ENCODE measurements around the gene FBXL5.
"Not testable (repeated sequence)": the region's sequence is repeated elsewhere in the genome, so short reads cannot be mapped to it uniquely, and the experiment has no call there.

The FBXL5 gene

GRCh38 chr4:15649914-15650545 lies 5.1 kb downstream of the FBXL5 start:
- peak; percentile 62 for DNase-seq (ENCODE audit: low read depth, low spot score)

GRCh38 chr4:15648600-15648999 lies 6.6 kb downstream of the FBXL5 start:
- no peak for DNase-seq (ENCODE audit: low read depth, low spot score)

GRCh38 chr4:15638418-15638817 lies 16.7 kb downstream of the FBXL5 start:
- DNase-seq (ENCODE audit: low read depth, low spot score), result no peak

- no peak for DNase-seq (ENCODE audit: low read depth, low spot score)
These were observed 18.3 kb downstream of the FBXL5 start for GRCh38 chr4:15636818-15637217.

- DNase-seq (ENCODE audit: low read depth, low spot score), result not testable (repeated sequence)
These were observed 37.8 kb downstream of the FBXL5 start for GRCh38 chr4:15617407-15617806.

GRCh38 chr4:15614891-15615290 lies 40.3 kb downstream of the FBXL5 start:
- DNase-seq (ENCODE audit: low read depth, low spot score), result not testable (repeated sequence)

- no peak for DNase-seq (ENCODE audit: low read depth, low spot score)
These were observed 43.0 kb downstream of the FBXL5 start for GRCh38 chr4:15612136-15612535.

GRCh38 chr4:15610855-15611254 lies 44.3 kb downstream of the FBXL5 start:
- no peak for DNase-seq (ENCODE audit: low read depth, low spot score)

GRCh38 chr4:15605537-15605936 lies 49.6 kb downstream of the FBXL5 start:
- no peak for DNase-seq (ENCODE audit: low read depth, low spot score)

- DNase-seq (ENCODE audit: low read depth, low spot score), result no peak
These were observed 53.3 kb downstream of the FBXL5 start for GRCh38 chr4:15601862-15602261.

GRCh38 chr4:15600176-15600575 lies 55.0 kb downstream of the FBXL5 start:
- no peak for DNase-seq (ENCODE audit: low read depth, low spot score)

- DNase-seq (ENCODE audit: low read depth, low spot score), result no peak
These were observed 56.5 kb downstream of the FBXL5 start for GRCh38 chr4:15598644-15599043.

GRCh38 chr4:15592799-15593198 lies 62.4 kb downstream of the FBXL5 start:
- DNase-seq (ENCODE audit: low read depth, low spot score), result no peak

- DNase-seq (ENCODE audit: low read depth, low spot score), result no peak
These were observed 67.5 kb downstream of the FBXL5 start for GRCh38 chr4:15587649-15588048.

- no peak for DNase-seq (ENCODE audit: low read depth, low spot score)
These were observed 69.1 kb downstream of the FBXL5 start for GRCh38 chr4:15586066-15586465.

- DNase-seq (ENCODE audit: low read depth, low spot score), result no peak
These were observed 69.8 kb downstream of the FBXL5 start for GRCh38 chr4:15585331-15585730.

GRCh38 chr4:15584785-15585184 lies 70.4 kb downstream of the FBXL5 start:
- DNase-seq (ENCODE audit: low read depth, low spot score), result no peak

- DNase-seq (ENCODE audit: low read depth, low spot score), result peak; percentile 39
These were observed 77.6 kb downstream of the FBXL5 start for GRCh38 chr4:15577508-15577907.

- DNase-seq (ENCODE audit: low read depth, low spot score), result peak; percentile 14
These were observed 79.2 kb downstream of the FBXL5 start for GRCh38 chr4:15575966-15576365.

- DNase-seq (ENCODE audit: low read depth, low spot score), result no peak
These were observed 85.4 kb downstream of the FBXL5 start for GRCh38 chr4:15569746-15570145.

GRCh38 chr4:15568821-15569220 lies 86.3 kb downstream of the FBXL5 start:
- peak; percentile 9 for DNase-seq (ENCODE audit: low read depth, low spot score)

GRCh38 chr4:15563871-15564270 lies 91.3 kb downstream of the FBXL5 start:
- DNase-seq (ENCODE audit: low read depth, low spot score), result no peak

- DNase-seq (ENCODE audit: low read depth, low spot score), result no peak
These were observed 92.5 kb downstream of the FBXL5 start for GRCh38 chr4:15562623-15563022.

- DNase-seq (ENCODE audit: low read depth, low spot score), result peak; percentile 22
These were observed 93.0 kb downstream of the FBXL5 start for GRCh38 chr4:15562114-15562513.
